ENCODE results near the gene MYO1H.
A peak's percentile ranks its signal among the peaks of the same experiment; 100 is the strongest.

MYO1H gene

DNA sequence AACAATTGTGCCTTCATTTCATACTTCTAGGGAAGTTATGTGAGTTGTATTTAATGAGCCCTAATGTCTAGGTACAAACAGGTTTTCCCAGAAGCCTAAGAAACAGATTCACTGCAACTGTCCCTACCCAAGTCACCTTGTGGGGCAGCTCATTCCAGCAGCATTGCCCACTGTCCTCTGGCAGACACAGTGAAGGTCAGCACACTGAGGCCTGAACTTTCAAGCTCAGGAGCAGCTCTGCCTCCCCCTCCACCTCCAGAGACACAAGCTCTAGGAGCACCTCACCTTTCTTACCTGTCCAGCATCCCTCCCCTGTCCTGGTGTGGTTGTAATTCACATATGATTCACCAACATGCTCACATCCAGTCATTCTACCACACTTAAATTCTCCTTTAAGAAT, 145.4 kb downstream of the MYO1H start:
- Histone ChIP-seq H3K36me3 (ENCODE audit: control insufficient read depth, insufficient read depth, low read length) (peaks cover 84% of the 10 kb centered on the region), H3K9me3 (ENCODE audit: control insufficient read depth, low read length) (peaks cover 8% of the 10 kb centered on the region), H3K27ac (ENCODE audit: low read depth, low read length, severe bottlenecking) (no peak overlapping the region), H3K4me1 (ENCODE audit: control insufficient read depth, insufficient read depth, low read length, poor library complexity, severe bottlenecking) (peaks cover 9% of the 10 kb centered on the region), H3K4me3 (ENCODE audit: extremely low read depth, insufficient read depth, low read length, poor library complexity, severe bottlenecking) (no peak overlapping the region)

DNA sequence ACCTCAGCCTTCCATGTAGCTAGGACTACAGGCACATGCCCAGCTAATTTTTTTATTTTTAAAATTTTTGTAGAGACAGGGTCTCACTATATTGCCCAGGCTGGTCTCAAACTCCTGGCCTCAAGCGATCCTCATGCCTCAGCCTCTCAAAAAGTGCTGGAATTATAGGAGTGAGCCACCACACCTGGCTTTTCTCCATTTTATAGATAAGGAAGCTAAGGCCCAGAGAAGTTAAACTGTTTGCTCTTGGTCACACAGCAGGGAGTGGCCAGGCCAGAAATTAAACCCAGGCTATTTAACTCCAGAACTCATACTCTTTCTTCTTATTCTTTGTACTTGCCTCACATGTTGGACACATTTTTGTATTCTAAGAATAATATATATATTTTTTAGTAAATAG, 146.2 kb downstream of the MYO1H start:
- no peak overlapping the region for H3K4me3 ChIP-seq (ENCODE audit: extremely low read depth, insufficient read depth, low read length, poor library complexity, severe bottlenecking)
- H3K27ac ChIP-seq (ENCODE audit: low read depth, low read length, severe bottlenecking): no peak overlapping the region
- H3K4me1 ChIP-seq (ENCODE audit: control insufficient read depth, insufficient read depth, low read length, poor library complexity, severe bottlenecking): peaks cover 12% of the 10 kb centered on the region
- peaks cover 81% of the 10 kb centered on the region for H3K36me3 ChIP-seq (ENCODE audit: control insufficient read depth, insufficient read depth, low read length)
- WGBS, 2 experiments (ENCODE audit: insufficient coverage in 2 of 2): no CpG with 5 or more reads among the region's 1 CpG
- peaks cover 8% of the 10 kb centered on the region for H3K9me3 ChIP-seq (ENCODE audit: control insufficient read depth, low read length)

DNA sequence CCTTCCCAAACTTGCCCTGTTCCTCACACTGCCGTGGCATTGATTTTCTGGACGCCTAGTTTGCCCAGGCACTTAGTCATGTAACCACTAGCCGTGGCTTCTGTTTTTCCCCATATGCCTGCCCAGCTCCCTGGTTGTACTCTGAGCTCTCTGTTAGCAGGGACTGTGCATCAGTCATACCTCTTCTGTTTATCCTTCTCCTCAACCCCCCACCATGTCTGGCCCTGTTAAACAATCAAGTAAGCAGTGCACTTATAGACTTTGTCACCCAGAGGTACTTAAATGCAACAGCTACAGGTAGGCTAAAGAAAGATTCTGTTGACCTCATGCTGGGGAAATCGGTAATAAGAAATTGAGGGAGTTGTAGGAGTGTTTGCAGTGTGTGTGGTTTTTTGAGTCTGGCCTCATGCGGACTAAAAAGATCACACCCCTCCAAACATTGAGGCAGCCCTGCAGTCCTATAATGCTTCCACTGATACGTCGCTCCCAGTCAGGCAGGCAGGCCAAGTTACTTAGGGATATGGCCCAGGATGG, 146.7 kb downstream of the MYO1H start:
- Histone ChIP-seq H3K4me1 (ENCODE audit: control insufficient read depth, insufficient read depth, low read length, poor library complexity, severe bottlenecking) (peaks cover 12% of the 10 kb centered on the region), H3K4me3 (ENCODE audit: extremely low read depth, insufficient read depth, low read length, poor library complexity, severe bottlenecking) (no peak overlapping the region), H3K9me3 (ENCODE audit: control insufficient read depth, low read length) (peaks cover 8% of the 10 kb centered on the region), H3K27ac (ENCODE audit: low read depth, low read length, severe bottlenecking) (no peak overlapping the region), H3K36me3 (ENCODE audit: control insufficient read depth, insufficient read depth, low read length) (peaks cover 81% of the 10 kb centered on the region)
- WGBS, 2 experiments (ENCODE audit: insufficient coverage in 2 of 2): 95 to 96% methylated on average over 4 to 6 of the region's 7 CpGs

DNA sequence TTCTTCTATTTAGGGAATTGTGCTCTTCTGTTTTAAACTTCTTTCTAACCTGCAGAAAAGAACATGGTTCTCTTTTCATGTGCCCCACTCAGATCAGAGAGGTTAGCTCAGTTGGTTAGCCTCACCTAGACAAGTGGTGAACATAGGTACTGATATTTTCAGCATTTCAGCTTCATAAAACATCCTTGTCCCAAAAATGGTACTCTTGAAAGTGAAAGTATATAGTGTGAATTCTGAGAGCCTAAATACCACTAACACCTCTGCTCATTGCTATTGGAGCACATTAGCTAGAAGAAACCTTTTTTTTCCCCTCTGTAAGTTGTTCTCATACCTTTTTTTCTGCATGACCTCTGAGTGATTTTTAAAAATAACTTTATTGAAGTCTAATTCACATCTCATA, 147.3 kb downstream of the MYO1H start:
- Histone ChIP-seq H3K9me3 (ENCODE audit: control insufficient read depth, low read length) (peaks cover 8% of the 10 kb centered on the region), H3K36me3 (ENCODE audit: control insufficient read depth, insufficient read depth, low read length) (peaks cover 79% of the 10 kb centered on the region), H3K27ac (ENCODE audit: low read depth, low read length, severe bottlenecking) (no peak overlapping the region), H3K4me1 (ENCODE audit: control insufficient read depth, insufficient read depth, low read length, poor library complexity, severe bottlenecking) (peaks cover 12% of the 10 kb centered on the region), H3K4me3 (ENCODE audit: extremely low read depth, insufficient read depth, low read length, poor library complexity, severe bottlenecking) (no peak overlapping the region)

DNA sequence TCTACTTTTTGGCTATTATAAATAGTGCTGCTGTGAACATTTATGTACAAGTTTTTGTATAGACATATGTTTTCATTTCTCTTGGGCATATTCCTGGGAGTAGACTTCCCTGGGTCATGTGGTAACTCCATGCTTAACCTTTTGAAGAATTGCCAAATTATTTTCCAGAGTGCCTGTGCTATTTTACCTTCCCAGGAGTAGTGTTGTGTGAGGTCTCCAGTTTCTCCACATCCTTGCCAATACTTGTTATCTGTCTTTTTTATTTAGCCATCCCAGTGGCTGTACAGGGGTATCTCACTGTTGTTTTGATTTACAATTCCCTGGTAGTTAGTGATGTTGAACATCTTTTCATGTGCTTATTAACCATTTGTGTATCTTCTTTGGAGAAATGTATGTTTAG, 148.6 kb downstream of the MYO1H start:
- Histone ChIP-seq H3K36me3 (ENCODE audit: control insufficient read depth, insufficient read depth, low read length) (peaks cover 79% of the 10 kb centered on the region), H3K4me1 (ENCODE audit: control insufficient read depth, insufficient read depth, low read length, poor library complexity, severe bottlenecking) (peaks cover 12% of the 10 kb centered on the region), H3K27ac (ENCODE audit: low read depth, low read length, severe bottlenecking) (no peak overlapping the region), H3K4me3 (ENCODE audit: extremely low read depth, insufficient read depth, low read length, poor library complexity, severe bottlenecking) (no peak overlapping the region), H3K9me3 (ENCODE audit: control insufficient read depth, low read length) (peaks cover 8% of the 10 kb centered on the region)

DNA sequence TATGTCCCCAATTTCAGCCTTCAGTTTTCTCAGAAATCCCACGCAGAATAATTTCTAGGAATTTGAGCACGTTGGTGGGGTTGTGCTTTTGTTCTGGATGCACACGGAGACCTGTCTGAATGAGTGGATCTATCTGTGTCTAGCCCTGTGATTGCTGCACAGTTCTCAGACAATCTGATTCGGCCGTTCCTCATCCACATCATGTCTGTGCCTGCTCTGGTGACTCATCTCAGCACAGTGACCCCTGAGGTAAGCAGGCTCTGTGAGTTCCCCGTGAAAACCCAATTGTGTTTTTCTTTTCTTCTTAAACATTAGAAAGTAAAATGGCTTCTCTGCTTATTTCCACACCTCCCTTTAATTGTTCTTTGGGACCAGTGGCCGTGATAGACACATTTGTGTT, 150.0 kb downstream of the MYO1H start:
- H3K4me3 ChIP-seq (ENCODE audit: extremely low read depth, insufficient read depth, low read length, poor library complexity, severe bottlenecking): no peak overlapping the region
- H3K9me3 ChIP-seq (ENCODE audit: control insufficient read depth, low read length): peaks cover 8% of the 10 kb centered on the region
- WGBS, 2 experiments (ENCODE audit: insufficient coverage in 2 of 2): 97 to 98% methylated on average over 5 to 6 of the region's 7 CpGs
- H3K4me1 ChIP-seq (ENCODE audit: control insufficient read depth, insufficient read depth, low read length, poor library complexity, severe bottlenecking): peaks cover 12% of the 10 kb centered on the region
- H3K27ac ChIP-seq (ENCODE audit: low read depth, low read length, severe bottlenecking): peak overlapping the region; percentile 59
- H3K36me3 ChIP-seq (ENCODE audit: control insufficient read depth, insufficient read depth, low read length): peaks cover 80% of the 10 kb centered on the region
